ENCODE results near the gene MIA2.
"Not testable (repeated sequence)": the region's sequence is repeated elsewhere in the genome, so short reads cannot be mapped to it uniquely, and the experiment has no call there.

Gene MIA2

DNA sequence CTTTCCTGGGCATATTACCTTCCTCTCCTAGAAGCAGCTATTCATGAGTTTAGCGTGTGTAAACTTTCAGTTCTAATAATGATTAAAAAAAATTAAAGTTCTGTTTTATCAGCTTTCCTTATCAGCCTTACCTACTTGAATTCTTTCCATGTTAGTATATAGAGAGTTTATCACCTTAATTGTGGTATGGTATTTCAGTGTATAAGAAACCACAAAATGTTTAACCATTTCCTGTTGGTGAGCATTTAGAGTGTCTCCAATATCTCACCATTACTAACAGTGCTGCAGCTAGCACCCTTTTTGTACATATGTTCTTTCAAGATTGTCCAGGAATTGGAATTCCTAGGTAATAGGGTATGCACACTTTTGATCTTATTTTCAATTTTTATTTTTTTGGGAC, 109.1 kb downstream of the MIA2 start:
- DNase-seq: no peak

DNA sequence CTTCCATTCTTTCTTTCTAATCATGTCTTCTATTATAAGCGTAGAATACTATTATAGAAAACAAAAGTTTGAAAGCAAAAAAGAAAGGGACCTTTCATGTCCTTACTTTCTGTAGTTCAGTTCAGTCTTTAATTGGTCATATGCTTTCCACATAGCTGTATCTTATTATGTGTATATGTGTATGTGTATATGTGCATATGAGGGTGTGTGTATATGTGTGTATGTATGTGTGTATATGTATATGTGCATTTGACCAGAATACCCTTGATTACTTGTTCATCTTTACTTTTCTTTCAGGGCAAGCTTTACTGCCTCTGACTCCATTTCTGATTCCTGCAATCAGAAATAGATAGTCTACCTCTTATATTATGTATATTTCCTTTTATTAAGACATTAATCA, 109.9 kb downstream of the MIA2 start:
- no peak for DNase-seq

DNA sequence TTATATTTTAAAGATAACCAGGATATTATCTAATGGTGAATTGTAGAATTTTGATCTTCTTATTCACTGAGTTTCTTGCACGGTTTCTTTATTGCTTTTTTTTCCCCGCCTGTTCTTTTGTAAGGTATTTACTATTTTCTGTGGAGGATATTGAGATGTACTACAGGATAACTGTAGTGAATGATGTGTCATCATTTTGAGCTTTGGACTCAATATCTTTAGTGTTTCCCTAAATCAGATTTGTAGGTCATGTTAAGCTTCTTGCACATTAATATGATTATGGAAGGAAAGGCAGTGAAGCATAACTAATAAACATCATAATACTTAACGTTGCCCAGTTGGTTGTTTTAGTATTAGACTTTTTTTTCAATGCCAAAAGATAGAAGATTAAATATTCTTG, 117.2 kb downstream of the MIA2 start:
- DNase-seq: no peak

DNA sequence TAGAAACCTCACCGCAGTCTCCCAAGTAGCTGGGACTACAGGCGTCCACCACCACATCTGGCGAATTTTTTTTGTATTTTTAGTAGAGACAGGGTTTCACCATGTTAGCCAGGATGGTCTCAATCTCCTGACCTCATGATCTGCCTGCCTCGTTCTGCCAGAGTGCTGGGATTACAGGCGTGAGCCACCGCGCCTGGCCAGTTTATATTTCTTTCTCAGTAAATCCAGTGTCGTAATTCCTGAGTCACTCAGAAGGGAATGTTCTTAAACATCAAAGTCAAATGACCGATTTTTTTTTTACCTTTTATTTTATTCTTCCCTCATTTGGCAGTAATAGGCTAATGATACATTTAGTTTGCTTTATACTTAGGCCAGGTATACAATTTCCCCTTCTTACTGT, 118.0 kb downstream of the MIA2 start:
- DNase-seq: no peak

DNA sequence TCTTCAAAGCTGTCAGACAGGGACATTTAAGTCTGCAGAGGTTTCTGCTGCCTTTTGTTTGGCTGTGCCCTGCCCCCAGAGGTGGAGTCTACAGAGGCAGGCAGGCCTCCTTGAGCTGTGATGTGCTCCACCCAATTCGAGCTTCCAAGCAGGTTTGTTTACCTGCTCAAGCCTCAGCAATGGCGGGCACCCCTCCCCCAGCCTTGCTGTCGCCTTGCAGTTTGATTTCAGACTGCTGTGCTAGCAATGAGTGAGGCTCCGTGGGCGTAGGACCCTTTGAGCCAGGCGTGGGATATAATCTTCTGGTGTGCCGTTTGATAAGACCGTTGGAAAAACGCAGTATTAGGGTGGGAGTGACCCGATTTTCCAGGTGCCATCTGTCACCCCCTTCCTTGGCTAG, 125.4 kb downstream of the MIA2 start:
- DNase-seq: not testable (repeated sequence)

DNA sequence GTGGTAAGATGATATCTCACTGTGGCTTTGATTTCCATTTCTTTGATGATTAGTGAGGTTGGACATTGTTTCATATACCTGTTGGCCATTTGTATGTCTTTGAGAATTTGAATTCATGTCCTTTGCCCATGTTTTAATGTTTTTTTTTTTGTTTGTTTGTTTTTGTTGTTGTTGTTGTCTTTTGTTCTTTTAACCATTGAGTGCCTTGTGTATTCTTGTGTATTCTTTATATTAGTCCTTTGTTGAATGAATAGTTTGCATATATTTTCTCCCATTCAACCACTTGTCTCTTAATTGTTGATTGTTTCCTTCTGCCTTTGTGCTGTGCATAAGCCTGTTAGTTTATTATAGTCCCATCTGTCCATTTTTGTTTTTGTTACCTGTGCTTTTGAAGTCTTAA, 126.6 kb downstream of the MIA2 start:
- no peak for DNase-seq

DNA sequence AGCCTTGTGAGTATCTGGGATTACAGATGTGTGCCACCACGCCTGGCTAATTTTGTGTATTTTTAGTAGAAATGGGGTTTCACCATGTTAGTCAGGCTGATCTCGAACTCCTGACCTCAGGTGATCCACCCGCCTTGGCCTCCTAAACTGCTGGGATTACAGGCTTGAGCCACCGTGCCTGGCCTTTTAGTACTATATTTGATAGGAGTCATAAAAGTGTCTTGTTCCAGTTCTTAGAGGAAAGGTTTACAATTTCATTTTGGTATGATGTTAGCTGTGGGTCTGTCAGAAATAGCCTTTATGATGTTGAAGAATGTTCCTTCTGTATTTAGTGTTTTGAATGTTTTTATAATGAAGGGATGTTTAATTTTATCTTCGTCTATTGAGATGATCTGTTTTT, 127.8 kb downstream of the MIA2 start:
- DNase-seq: not testable (repeated sequence)

DNA sequence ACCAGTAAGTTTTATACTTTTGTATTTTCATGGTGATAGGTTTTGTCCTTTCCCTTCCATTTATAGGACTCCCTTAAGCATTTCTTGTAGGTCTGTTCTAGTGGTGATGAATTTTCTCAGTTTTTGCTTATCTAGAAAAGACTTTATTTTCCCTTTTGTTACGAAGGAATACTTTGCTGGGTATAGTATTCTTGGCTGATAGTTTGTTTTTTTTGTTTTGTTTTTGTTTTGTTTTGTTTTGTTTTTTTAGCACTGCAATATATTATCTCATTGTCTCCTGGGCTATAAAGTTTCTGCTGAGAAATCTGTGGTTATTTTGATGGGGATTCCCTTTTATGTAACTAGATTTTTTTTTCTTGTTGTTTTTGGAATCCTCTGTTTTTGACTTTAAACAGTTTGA, 130.8 kb downstream of the MIA2 start:
- no peak for DNase-seq

DNA sequence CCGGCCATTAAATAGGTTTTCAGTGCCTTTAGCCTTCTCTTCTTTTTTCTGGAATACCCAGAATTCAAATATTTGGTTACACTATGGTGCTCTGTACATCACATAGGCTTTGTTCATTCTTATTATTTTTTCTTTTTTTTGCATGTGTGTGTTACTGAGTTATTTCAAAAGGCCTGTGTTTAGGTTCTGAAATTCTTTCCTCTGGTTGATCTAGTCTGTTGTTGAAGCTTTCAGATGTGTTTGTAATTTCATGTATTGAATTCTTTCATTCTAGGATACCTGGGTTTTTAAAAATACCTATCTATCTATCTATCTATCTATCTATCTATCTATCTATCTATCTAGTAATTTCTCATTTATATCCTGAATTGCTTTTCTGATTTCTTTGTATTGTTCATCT, 131.6 kb downstream of the MIA2 start:
- DNase-seq: no peak

DNA sequence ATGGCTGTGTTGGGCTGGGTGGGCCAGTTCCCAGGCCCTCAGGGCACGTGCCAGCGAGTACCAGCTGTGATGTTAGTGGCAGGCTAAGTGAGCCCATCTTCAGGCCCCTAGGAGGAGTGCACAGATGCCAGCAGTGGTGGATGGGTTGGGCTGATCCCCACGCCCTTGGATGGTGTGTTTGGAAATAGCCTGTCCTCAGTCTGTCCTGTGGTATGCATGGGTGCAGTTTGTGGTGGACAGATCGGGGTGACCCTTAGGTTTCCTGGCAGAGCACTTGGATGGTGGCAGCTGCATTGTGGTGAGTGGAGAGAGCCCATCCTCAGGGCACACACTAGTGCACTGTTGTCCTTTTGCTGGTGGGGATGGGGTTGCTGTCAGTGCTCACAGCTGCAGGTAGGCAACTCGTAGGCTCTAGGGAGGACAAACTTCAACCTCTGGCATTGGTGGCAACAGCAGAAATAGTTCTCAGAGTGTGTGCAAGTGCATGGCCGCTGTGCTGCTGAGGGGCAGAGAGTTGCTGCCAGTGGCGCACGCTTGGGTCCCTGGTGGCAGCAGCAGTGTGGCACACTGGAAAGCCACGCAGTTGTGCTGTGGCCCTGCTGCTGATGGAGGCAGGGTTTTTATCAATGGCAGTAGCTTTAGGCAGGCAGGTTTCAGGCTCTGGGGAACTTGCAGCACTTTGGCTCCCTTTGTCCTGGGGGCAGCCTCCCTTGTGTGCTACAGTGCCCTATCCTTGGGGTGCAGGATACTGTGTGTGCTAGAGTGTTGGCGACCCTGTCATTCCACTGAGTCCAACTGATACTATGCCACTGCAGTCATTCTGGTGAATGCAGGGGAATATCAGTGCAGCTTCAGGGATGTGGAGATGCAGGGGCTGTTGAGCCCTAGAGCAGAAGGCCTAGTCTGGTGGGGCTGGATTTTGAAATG, 133.0 kb downstream of the MIA2 start:
- DNase-seq: no peak

DNA sequence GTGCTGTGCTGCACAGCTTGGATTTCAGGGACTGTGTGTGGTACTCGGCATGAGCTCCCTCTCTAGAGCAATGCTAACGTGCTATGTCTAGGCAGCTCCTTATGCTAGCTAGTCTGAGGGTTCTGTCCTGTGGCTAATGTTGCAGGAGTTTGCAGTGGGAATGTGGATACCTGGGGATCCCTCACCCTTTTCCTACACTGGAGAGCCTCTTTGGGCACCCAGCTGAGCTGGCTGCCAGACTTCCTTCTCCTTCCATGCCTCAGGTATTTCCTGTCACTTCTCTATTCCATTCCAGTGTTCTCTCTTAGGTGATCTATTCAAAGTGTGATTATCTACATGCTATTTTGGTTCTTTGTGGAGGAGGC, 133.7 kb downstream of the MIA2 start:
- no peak for DNase-seq

DNA sequence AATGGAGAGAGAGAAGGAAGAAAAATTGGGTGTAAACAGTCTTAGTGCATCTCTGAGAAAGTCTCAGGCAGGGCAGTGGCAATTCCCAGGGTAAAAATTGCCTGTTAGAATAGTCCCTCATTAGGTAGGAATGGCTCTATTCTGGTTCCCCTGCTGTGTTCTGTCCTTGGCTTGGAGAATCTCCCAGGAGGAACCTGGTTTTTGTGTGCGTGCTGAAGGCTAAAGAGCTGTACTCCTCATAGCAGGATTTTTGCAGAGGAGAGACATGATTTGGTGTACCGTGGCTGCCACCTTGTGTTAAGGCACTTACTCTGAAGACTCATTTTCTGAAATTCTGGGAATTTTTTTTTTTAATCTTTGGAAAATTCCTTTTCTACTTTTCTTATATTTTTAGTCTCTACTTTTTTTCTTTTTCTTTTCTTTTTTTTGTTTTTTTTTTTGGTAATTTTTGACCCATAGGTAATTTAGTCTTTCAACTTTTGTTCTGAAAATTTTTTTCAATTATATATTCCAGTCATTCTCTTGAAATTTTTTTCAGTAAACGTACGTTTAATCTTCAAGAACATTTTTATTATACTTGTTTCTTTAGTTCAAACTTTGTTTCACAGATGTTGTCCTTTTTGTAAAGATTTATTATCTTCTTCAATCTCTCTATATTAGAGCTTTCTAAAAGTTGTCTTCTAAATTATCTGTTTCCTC, 134.7 kb downstream of the MIA2 start:
- peak; percentile 21 for DNase-seq

DNA sequence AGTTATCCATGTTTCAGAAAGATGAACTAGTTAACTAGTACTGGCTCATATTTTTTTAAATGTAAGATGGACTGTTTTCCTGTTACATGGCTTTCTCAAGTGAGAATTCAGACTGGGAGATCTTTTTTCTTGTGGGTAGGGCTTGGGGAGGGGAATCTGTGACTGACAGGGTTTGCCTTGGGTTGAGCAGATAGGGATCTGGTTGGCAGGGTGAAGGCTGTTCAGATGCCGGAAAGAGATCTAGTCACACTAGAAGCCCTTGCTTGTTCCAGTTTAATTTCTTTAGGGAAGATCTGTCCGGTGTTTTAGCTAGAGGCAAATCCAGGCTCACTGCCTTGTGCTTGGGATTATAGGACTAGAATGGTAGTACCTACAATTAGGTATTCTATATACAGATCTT, 135.3 kb downstream of the MIA2 start:
- DNase-seq: no peak

DNA sequence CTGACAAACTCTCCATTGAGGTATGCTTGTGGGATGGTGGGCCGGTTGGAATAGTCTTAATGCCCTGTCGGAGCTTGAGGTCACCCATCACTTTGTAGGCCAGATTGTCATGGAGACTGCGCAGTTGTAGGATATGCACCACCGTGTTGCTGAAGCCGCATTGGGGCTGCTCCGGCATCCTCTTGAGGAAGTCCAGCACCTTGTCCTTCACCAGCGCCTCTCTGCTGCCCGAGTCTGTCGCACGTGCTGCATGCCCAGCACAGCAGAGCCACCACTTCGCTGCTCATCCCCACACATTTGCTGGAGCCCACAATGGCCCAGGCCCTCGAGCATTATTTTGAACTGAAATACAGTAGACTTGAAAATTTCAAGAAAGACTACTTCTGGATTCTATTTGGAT, 136.7 kb downstream of the MIA2 start:
- no peak for DNase-seq

DNA sequence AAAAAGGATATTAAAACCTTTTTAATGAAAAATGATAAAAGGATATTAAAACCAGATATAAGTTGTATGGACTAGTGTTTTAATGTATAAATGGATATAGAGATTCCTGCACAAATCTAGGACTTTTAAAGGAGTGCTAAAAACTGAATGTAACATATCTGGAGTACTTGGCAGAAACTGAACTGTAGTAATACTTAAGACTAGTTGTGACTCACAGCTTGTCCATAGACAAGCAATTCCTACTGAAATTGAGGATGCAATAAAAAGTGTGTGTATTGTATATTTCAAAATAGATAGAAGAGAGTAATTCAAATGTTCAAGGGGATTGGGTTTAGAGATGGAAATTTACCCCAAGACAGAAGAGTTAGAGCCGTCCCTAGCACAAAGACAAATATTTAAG, 138.9 kb downstream of the MIA2 start:
- no peak for DNase-seq

DNA sequence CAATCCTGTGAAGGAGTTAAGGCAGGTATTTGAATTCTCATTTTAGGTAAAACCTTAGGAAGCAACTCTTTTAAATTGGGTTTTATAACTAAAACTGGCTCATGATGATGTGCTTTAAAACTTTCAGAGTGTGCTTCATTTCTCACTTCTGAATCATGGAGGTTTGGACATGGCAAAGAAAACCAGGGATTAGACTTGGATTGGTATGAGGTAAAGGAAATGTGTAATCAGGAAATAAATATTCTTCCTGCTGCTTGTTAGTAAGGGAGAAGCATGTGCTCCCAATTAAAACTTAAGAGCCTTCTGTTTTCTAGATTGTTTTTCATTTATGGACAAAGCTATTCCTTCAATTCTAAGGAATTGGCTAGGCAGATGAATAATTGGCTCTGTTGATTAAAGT, 141.1 kb downstream of the MIA2 start:
- no peak for DNase-seq

DNA sequence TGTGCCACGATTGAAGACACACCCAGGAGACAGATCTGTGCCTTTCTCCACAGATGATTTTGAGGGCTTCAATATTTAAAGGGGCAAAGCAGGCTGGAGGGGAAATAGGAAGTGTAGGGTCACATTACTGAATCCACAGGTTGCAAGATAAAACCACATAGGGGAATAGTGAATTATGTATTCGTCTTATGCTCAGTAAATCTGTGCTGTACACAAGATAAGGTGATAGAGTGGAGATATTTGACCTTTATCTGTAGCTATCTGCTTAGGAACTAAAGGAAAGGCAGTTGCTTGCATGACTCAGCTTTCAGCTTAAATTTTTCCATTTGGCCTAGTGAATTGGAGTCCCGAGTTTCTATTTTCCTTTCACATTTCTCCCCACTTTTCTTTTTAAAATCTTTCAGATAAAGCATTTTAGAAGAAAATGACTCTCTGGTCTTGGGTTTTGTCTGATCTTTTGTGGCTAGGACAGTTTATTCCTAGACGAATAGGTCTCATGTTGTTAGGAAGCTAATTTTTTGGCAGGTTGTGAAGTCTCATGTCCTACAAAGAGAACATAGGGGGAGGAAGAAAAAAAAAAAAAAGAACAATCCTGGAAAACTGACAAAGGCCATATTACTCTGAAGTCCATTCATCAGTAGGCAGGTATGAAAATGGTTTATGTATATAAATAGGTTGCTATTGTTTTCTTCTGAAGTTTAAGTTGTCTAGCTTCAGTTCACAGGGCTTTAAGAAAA, 143.1 kb downstream of the MIA2 start:
- no peak for DNase-seq

DNA sequence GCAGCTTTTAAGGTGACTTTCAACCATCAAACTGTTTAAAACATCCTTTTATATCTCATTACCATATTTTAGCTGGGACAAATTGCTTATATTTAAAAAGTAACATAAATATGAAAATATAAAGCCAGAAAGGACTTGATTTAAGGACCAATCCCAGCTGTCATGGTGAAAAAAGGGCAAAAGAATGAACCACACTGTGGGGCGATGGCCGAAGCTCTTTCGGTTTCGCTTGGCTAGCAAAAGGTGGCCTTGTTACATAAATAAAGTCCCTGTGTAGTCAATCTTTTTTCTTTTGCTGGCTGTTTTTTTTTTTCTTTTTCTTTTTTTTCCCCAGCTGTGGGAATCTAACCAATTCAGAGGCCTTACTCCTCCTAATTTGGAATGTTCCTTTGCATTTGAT, 147.7 kb downstream of the MIA2 start:
- DNase-seq: no peak

DNA sequence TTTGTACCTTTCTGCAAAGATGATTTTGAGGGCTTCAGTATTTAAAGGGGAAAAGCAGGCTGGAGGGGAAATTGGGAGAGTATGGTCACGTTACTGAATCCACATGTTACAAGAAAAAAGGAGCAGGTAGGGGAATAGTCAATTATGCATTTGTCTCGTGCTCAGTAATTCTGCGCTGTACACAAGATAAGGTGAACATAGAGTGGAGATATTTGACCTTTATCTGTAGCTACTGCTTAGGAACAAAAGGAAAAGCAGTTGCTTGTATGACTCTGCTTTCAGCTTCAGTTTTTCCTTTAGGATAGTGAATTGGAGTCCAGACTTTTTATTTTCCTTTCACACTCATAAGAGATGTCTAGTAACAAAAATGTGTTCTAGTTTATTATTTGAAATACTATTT, 148.7 kb downstream of the MIA2 start:
- no peak for DNase-seq

DNA sequence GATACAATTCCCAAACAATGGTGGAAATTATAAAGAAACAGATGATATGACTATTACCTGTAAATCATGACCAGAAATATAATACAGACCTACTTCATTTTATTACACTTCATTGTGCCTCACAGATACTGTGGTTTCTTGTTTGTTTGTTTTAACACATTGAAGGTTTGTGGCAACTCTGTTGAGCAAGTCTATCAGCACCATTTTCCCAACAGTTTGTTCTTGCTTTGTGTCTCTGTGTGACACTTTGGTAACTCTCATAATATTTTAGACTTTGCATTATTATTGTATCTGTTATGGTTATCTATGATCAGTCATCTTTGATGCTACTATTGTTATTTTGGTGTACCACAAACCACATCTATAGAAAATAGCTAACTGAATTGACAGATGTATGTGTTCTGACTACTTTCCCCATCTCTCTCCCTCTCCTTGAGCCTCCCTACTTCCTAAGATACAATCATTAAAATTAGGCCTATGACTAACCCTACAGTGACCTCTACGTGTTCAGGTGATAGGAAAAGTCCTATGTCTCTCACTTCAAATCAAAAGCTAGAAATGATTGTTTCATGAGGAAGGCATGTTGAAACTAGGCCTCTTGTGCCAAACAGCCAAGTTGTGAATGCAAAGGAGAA, 149.4 kb downstream of the MIA2 start:
- no peak for DNase-seq

DNA sequence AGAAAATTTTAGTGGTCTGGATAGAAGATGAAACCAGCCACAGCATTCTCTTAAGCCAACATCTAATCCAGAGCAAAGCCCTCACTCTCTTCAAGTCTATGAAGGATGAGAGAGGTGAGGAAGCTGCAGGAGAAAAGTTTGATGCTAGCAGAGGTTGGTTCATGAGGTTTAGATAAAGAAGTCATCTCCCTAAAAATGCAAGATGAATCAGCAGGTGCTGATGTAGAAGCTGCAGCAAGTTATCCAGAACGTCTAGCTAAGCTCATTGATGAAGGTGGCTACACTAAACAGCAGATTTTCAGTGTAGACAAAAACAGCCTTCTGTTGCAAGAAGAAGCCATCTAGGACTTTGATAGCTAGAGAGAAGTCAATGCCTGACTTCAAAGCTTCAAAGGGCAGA, 150.0 kb downstream of the MIA2 start:
- DNase-seq: no peak

DNA sequence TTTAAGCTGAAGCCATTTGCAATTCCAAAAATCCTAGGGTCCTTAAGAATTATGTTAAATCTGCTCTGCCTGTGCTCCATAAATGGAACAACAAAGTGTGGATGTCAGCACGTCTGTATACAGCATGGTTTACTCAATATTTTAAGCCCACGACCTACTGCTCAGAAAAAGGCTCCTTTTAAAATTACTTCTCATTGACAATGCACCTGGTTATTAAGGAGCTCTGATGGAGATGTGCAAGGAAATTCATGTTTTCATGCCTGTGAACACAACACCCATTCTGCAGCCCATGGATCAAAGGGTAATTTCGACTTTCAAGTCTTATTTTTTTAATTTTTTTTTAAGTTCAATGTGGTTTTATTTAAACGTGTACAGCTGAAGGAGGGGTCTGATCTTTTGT, 150.5 kb downstream of the MIA2 start:
- no peak for DNase-seq

DNA sequence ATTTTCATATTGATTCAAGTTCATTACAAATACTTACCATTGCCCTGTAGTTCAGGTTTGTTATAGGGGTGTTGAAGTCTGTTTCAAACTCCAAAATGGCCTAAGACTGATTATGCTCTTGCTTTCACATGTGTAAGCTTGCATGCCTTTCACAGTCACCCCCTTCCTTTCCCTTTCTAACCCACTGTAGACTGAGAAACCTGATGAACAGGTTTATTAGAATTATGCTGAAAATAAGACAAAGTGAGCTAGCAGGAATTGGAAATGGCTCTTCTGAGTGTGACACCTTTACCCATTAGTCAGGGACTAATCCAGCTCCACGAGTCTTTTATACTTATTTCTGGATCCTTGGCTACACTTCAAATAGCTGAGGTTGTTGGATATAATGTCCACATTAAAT, 159.6 kb downstream of the MIA2 start:
- no peak for DNase-seq
